Measurements from ENCODE around the gene VPS33B.

The VPS33B gene

DNA sequence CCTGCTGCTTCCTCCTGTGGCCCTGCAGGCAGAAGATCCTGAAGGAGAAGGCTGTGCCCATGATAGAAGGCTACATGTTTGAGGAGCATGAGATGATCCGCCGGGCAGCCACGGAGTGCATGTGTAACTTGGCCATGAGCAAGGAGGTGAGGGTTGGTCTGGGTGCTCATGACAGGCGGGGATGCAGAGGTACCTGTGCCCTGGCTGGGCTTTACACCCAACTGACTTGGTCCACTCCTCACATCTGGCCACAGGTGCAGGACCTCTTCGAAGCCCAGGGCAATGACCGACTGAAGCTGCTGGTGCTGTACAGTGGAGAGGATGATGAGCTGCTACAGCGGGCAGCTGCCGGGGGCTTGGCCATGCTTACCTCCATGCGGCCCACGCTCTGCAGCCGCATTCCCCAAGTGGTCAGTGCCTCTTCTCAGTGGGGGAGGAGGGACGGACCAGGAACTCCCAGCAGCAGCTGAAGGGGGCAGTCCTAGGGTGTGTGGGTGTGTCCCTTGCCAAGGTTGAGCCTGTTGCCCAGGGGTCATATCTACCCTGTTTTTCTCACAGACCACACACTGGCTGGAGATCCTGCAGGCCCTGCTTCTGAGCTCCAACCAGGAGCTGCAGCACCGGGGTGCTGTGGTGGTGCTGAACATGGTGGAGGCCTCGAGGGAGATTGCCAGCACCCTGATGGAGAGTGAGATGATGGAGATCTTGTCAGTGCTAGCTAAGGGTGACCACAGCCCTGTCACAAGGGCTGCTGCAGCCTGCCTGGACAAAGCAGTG is 69.3 kb downstream of the VPS33B start:
- Histone ChIP-seq H3K36me3 (peaks cover 36% of the 10 kb centered on the region), H3K9me3 (no peaks in the 10 kb centered on the region), H3K4me3 (ENCODE audit: low read depth, low read length) (no peak overlapping the region), H3K4me1 (peaks cover 10% of the 10 kb centered on the region), H3K27me3 (no peaks in the 10 kb centered on the region)
- no peak for DNase-seq
- TF ChIP-seq, protein P1, sequence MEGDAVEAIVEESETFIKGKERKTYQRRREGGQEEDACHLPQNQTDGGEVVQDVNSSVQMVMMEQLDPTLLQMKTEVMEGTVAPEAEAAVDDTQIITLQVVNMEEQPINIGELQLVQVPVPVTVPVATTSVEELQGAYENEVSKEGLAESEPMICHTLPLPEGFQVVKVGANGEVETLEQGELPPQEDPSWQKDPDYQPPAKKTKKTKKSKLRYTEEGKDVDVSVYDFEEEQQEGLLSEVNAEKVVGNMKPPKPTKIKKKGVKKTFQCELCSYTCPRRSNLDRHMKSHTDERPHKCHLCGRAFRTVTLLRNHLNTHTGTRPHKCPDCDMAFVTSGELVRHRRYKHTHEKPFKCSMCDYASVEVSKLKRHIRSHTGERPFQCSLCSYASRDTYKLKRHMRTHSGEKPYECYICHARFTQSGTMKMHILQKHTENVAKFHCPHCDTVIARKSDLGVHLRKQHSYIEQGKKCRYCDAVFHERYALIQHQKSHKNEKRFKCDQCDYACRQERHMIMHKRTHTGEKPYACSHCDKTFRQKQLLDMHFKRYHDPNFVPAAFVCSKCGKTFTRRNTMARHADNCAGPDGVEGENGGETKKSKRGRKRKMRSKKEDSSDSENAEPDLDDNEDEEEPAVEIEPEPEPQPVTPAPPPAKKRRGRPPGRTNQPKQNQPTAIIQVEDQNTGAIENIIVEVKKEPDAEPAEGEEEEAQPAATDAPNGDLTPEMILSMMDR (IDR thresholded peaks at IDR 0.05; ENCODE audit: low read depth, low read length), result no peak

DNA sequence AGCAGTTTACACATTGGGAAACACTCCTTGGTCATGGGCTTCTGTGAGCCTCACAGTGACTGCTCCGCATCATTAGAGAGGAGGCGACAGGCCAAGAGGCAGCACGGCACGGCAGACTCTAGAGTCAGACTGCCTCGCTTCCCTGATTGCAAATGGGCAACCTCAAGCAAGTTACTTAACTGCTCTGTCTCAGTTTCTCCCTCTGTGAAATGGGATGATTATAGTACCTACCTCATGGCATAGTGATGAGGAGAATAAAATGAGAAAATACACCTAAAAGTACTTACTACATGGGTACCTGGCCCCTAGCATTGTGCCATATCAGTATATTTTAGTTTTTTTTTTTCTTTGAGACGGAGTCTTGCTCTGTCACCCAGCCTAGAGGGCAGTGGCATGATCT is 71.7 kb downstream of the VPS33B start:
- Histone ChIP-seq H3K36me3 (peaks cover 44% of the 10 kb centered on the region), H3K4me1 (no peaks in the 10 kb centered on the region), H3K27me3 (no peaks in the 10 kb centered on the region), H3K9me3 (no peaks in the 10 kb centered on the region), H3K4me3 (ENCODE audit: low read depth, low read length) (no peak overlapping the region)
- DNase-seq, result no peak
- TF ChIP-seq, protein P1 (IDR thresholded peaks at IDR 0.05; ENCODE audit: low read depth, low read length), result no peak

DNA sequence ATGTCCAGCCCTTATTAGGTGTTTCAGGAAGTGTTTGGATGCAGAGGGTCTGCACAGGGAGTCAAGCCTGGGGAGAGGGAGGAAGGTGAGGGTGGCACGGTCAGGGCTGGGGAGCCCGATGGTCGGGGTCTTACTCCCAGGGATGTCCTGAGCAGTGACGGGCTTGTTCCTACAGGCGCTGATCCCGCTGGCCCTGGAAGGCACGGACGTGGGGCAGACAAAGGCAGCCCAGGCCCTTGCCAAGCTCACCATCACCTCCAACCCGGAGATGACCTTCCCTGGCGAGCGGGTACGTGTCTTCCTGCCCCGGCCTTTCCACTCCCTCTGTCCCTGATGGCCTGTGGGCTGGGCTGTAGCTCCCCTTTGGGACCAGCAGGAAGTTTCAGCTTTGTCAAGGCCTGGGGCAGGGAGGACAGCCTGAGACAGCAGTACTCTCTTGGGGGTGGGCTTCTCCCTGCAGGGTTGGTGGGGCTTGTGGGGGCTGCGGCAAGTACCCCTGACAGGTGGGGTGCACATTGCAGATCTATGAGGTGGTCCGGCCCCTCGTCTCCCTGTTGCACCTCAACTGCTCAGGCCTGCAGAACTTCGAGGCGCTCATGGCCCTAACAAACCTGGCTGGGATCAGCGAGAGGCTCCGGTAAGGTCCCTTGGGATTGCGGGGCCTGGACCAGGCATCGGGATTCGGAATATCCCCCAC is 72.3 kb downstream of the VPS33B start:
- H3K9me3 ChIP-seq, result no peaks in the 10 kb centered on the region
- TF ChIP-seq, protein P1 (IDR thresholded peaks at IDR 0.05; ENCODE audit: low read depth, low read length), result no peak
- no peaks in the 10 kb centered on the region for H3K27me3 ChIP-seq
- no peak overlapping the region for H3K4me3 ChIP-seq (ENCODE audit: low read depth, low read length)
- DNase-seq, result no peak
- H3K4me1 ChIP-seq, result no peaks in the 10 kb centered on the region
- H3K36me3 ChIP-seq, result peaks cover 47% of the 10 kb centered on the region
